Panc1 (cell line): ENCODE results near the gene GPC6. TPM values are rescaled to one million over a fixed set of nuclear protein-coding genes. Genes with fewer than 3 reads are reported as not detected.

Source experiments
- ATAC-seq: fragments of 200-7000 bp; cut with Tn5 transposase; 2 replicates; pipeline ENCODE4 v1.9.1; 2020; ENCODE audit warnings: mild to moderate bottlenecking, moderate library complexity
- BruUV-seq: library from RNA; stranded (reverse); fragments of 400-500 nt; replicated peaks from 2 replicates; lab custom pipeline; 2021; lab: Mats Ljungman, UMichigan
- CTCF ChIA-PET: fragments of 300-600 bp; sonication (Branson Sonifier 250); formaldehyde crosslinking; loops from one replicate; lab custom pipeline; 2022; ENCODE audit warnings: antibody characterized with exemption; lab: Charles Lee
- POLR2A ChIA-PET: fragments of 300-600 bp; sonication (Branson Sonifier 250); formaldehyde crosslinking; loops from one replicate; lab custom pipeline; 2022; ENCODE audit warnings: antibody characterized with exemption; lab: Charles Lee
- DNase-seq: peaks from one replicate; pipeline ENCODE4 v3.0.0-alpha.2; 2010; ENCODE audit warnings: low read depth, low spot score
- H3K27ac ChIP-seq: 2 replicates; pipeline ENCODE4 v1.5.1; 2011; ENCODE audit warnings: mild to moderate bottlenecking, low read length, inconsistent platforms
- H3K27me3 ChIP-seq: fragments of 200-500 bp; sonication (Bioruptor generic); 2 replicates; pipeline ENCODE4 v1.6.0; 2014; ENCODE audit warnings: low read length, inconsistent platforms; ENCODE audit not compliant: control insufficient read depth, insufficient read depth
- H3K36me3 ChIP-seq: fragments of 200-500 bp; sonication (Bioruptor generic); 2 replicates; pipeline ENCODE4 v1.5.1; 2014; ENCODE audit warnings: inconsistent platforms, mild to moderate bottlenecking, low read length, moderate library complexity; ENCODE audit not compliant: control insufficient read depth, insufficient read depth
- H3K4me1 ChIP-seq: 2 replicates; pipeline ENCODE4 v1.5.1; 2011; ENCODE audit warnings: inconsistent platforms, mild to moderate bottlenecking, low read length, moderate library complexity; ENCODE audit not compliant: control insufficient read depth, insufficient read depth
- H3K4me3 ChIP-seq, 2 experiments: 2 replicates each; pipeline ENCODE4 v1.5.1; 2011 to 2012; ENCODE audit warnings: low read depth in 2 of 2, low read length in 2 of 2, mild to moderate bottlenecking in 2 of 2, inconsistent platforms in 1 of 2, moderate library complexity in 1 of 2
- H3K9me3 ChIP-seq: fragments of 200-500 bp; sonication (Bioruptor generic); 2 replicates; pipeline ENCODE4 v1.5.1; 2014; ENCODE audit warnings: low read depth, mild to moderate bottlenecking, inconsistent platforms, low read length, moderate library complexity; ENCODE audit not compliant: control insufficient read depth, insufficient read depth
- POLR2AphosphoS5 ChIP-seq: IDR thresholded peaks from 2 replicates; pipeline ENCODE4 v1.6.1; 2012; ENCODE audit warnings: mild to moderate bottlenecking, low read depth, low read length, moderate library complexity
- SIN3A ChIP-seq: IDR thresholded peaks from 2 replicates; pipeline ENCODE4 v1.6.1; 2012; ENCODE audit warnings: low read depth, mild to moderate bottlenecking, low read length, moderate library complexity, borderline replicate concordance; ENCODE audit not compliant: insufficient read depth
- TCF7L2 ChIP-seq: IDR thresholded peaks from 2 replicates; pipeline ENCODE4 v1.6.1; 2011; ENCODE audit warnings: mild to moderate bottlenecking, low read depth, low read length, inconsistent platforms
- in situ Hi-C: cut with HindIII; loops from 2 replicates; pipeline ENCODE4 v1.10.0; 2016; ENCODE audit warnings: low sequenced_read_pairs, low pct_unique_long_range_greater_than_20kb
- intact Hi-C: fragments of 100-400 bp; cut with micrococcal nuclease; formaldehyde crosslinking; loops from one replicate; pipeline ENCODE4 v1.10.0; 2022; ENCODE audit not compliant: unreplicated experiment
- total RNA-seq: library from RNA; stranded (reverse); gene quantifications from one replicate; pipeline ENCODE4 v1.2.1, GENCODE V29; 2021; ENCODE audit not compliant: unreplicated experiment
- TF ChIP-seq, protein P1 (sequence below), 2 experiments: IDR thresholded peaks; 2 replicates each; pipeline ENCODE4 v1.6.1; 2011 to 2012; ENCODE audit warnings: low read depth in 2 of 2, control low read depth in 1 of 2, low read length in 1 of 2, mild to moderate bottlenecking in 1 of 2, moderate library complexity in 1 of 2; ENCODE audit not compliant: insufficient read depth in 1 of 2
- TF ChIP-seq, protein P2 (sequence below): fragments of 450-650 bp; IDR thresholded peaks from 2 replicates; pipeline ENCODE4 v1.5.1; 2017; ENCODE audit warnings: mild to moderate bottlenecking

Gene GPC6
- total RNA-seq, 1 experiment from 2014 or later, result 4.8 TPM

DNA sequence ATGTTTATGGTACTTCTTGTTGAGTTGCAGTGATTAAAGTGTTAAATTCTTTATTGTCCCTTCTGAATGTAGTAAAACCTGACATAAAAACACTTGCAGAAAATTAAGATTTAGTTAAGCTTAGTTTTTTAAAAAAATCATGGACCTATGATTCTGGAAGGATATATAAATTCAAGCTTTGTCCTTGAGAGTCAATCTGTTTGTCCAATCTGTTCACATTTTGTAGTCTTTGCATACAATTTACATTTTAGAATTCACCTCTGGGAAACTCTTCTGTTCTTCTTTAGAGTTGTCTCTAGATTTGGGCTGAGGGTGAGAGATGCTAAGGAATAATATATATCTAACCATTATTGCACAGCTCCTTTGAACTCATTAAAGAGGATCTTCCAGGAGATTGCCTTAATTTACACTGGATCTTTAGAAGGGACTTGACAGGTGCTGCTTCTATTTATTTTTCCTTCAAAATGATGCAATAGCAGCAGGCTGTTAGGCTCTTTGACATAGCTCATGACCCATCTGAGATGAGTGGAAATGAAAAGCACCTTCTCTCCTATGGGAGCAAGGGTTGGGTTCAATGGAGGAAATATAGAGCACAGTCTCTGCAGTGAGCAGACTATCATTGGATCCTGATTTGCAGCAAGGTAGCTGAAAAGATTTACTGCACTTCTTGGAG is 433.9 kb downstream of the GPC6 start:
- Histone ChIP-seq H3K9me3 (no peaks in the 10 kb centered on the region), H3K27ac (no peak overlapping the region), H3K4me1 (no peaks in the 10 kb centered on the region), H3K27me3 (no peaks in the 10 kb centered on the region), H3K4me3 (no peak overlapping the region), H3K36me3 (no peaks in the 10 kb centered on the region)
- DNase-seq (no peak), ATAC-seq (no peak)
- intact Hi-C loops (no loop called here), in situ Hi-C loops (no loop called here)
- CTCF ChIA-PET, result no interaction called here
- TF ChIP-seq TCF7L2 (no peak), SIN3A (no peak), POLR2AphosphoS5 (no peak)
- TF ChIP-seq, protein P1, sequence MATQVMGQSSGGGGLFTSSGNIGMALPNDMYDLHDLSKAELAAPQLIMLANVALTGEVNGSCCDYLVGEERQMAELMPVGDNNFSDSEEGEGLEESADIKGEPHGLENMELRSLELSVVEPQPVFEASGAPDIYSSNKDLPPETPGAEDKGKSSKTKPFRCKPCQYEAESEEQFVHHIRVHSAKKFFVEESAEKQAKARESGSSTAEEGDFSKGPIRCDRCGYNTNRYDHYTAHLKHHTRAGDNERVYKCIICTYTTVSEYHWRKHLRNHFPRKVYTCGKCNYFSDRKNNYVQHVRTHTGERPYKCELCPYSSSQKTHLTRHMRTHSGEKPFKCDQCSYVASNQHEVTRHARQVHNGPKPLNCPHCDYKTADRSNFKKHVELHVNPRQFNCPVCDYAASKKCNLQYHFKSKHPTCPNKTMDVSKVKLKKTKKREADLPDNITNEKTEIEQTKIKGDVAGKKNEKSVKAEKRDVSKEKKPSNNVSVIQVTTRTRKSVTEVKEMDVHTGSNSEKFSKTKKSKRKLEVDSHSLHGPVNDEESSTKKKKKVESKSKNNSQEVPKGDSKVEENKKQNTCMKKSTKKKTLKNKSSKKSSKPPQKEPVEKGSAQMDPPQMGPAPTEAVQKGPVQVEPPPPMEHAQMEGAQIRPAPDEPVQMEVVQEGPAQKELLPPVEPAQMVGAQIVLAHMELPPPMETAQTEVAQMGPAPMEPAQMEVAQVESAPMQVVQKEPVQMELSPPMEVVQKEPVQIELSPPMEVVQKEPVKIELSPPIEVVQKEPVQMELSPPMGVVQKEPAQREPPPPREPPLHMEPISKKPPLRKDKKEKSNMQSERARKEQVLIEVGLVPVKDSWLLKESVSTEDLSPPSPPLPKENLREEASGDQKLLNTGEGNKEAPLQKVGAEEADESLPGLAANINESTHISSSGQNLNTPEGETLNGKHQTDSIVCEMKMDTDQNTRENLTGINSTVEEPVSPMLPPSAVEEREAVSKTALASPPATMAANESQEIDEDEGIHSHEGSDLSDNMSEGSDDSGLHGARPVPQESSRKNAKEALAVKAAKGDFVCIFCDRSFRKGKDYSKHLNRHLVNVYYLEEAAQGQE (IDR thresholded peaks at IDR 0.05; ENCODE audit: insufficient read depth in 1 of 2, low read depth in 2 of 2, low read length in 1 of 2), result no peak
- TF ChIP-seq, protein P2, sequence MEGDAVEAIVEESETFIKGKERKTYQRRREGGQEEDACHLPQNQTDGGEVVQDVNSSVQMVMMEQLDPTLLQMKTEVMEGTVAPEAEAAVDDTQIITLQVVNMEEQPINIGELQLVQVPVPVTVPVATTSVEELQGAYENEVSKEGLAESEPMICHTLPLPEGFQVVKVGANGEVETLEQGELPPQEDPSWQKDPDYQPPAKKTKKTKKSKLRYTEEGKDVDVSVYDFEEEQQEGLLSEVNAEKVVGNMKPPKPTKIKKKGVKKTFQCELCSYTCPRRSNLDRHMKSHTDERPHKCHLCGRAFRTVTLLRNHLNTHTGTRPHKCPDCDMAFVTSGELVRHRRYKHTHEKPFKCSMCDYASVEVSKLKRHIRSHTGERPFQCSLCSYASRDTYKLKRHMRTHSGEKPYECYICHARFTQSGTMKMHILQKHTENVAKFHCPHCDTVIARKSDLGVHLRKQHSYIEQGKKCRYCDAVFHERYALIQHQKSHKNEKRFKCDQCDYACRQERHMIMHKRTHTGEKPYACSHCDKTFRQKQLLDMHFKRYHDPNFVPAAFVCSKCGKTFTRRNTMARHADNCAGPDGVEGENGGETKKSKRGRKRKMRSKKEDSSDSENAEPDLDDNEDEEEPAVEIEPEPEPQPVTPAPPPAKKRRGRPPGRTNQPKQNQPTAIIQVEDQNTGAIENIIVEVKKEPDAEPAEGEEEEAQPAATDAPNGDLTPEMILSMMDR, result no peak
- POLR2A ChIA-PET, result no interaction called here
- no TSS peak for BruUV-seq

DNA sequence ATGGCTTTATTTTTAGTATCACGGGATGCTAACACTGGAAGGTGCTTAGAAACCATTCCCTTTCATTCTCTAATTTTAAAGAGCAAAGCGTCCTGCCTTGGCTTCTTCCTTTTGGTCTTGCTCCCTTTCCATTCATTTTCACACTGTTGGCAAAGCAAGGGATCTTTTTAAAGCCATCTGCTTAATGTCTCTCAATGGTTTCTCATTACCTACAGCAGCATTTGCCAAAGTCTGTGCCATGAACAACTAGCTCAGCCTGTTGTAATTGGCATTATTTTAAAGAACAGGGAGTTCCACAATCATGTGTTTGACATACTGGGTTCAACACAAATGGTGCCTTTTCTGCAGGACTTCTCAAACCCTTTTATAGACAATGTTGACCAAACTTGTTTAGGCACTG is 444.3 kb downstream of the GPC6 start:
- no TSS peak for BruUV-seq
- intact Hi-C loops, result no loop called here
- TF ChIP-seq TCF7L2, result no peak
- no peak for TF ChIP-seq POLR2AphosphoS5
- no peak for TF ChIP-seq SIN3A
- TF ChIP-seq, protein P1 (IDR thresholded peaks at IDR 0.05; ENCODE audit: insufficient read depth in 1 of 2, low read depth in 2 of 2, low read length in 1 of 2), result no peak
- TF ChIP-seq, protein P2, result no peak
- Histone ChIP-seq H3K36me3 (no peaks in the 10 kb centered on the region), H3K4me1 (no peaks in the 10 kb centered on the region), H3K27me3 (no peaks in the 10 kb centered on the region), H3K4me3 (no peak overlapping the region), H3K9me3 (no peaks in the 10 kb centered on the region), H3K27ac (no peak overlapping the region)
- ATAC-seq (no peak), DNase-seq (no peak)
- in situ Hi-C loops, result no loop called here
- POLR2A ChIA-PET, result no interaction called here
- CTCF ChIA-PET, result no interaction called here
